ENCODE results near the gene PGPEP1. TPM values are rescaled to one million over a fixed set of nuclear protein-coding genes. Genes with fewer than 3 reads are reported as not detected.
A peak's percentile ranks its signal among the peaks of the same experiment; 100 is the strongest.

Gene PGPEP1
- total RNA-seq, 2 experiments from 2014 or later: 29.0 to 30.8 TPM

GRCh38 chr19:18308948-18309325 is 31.5 kb upstream of the PGPEP1 start:
- CTCF ChIA-PET: interaction anchor here (1.2 to 1.6 kb wide), 2 partner anchors 29 to 30 kb away, joined by 4 to 5 read pairs; no protein-coding TSS in a partner anchor
- no peaks in the 10 kb centered on the region for H3K9me3 Mint-ChIP-seq
- intact Hi-C loops (cut with micrococcal nuclease): no loop called here
- peak overlapping the region; percentile 51 for H3K27ac Mint-ChIP-seq
- H3K4me3 Mint-ChIP-seq: no peak overlapping the region
- H3K36me3 Mint-ChIP-seq: peaks cover 46% of the 10 kb centered on the region
- peaks cover 28% of the 10 kb centered on the region for H3K4me1 Mint-ChIP-seq (ENCODE audit: low read depth)
- no peak for DNase-seq
- H3K27me3 Mint-ChIP-seq: no peaks in the 10 kb centered on the region
- POLR2A ChIA-PET: interaction anchor here (1.0 to 2.7 kb wide), 2 partner anchors 9 to 29 kb away, joined by 3 to 25 read pairs; partner anchors contain the start of gene JUND

GRCh38 chr19:18309525-18310064 is 30.8 kb upstream of the PGPEP1 start:
- Mint-ChIP-seq H3K27ac (no peak overlapping the region), H3K9me3 (no peaks in the 10 kb centered on the region), H3K27me3 (no peaks in the 10 kb centered on the region), H3K4me1 (ENCODE audit: low read depth) (peaks cover 30% of the 10 kb centered on the region), H3K36me3 (peaks cover 48% of the 10 kb centered on the region), H3K4me3 (no peak overlapping the region)
- no peak for DNase-seq
- intact Hi-C loops (cut with micrococcal nuclease): no loop called here
- POLR2A ChIA-PET: interaction anchor here (1.1 to 2.0 kb wide), 3 partner anchors 10 to 31 kb away, joined by 3 to 8 read pairs (median 5); partner anchors contain the start of gene JUND
- CTCF ChIA-PET: interaction anchor here (1.6 to 4.2 kb wide), 3 partner anchors 12 to 31 kb away, joined by 4 to 30 read pairs (median 6); partner anchors contain the start of gene JUND

- CTCF ChIA-PET: interaction anchor here (1.7 to 4.2 kb wide), 2 partner anchors 12 to 31 kb away, joined by 6 to 30 read pairs; partner anchors contain the start of gene JUND
- peaks cover 30% of the 10 kb centered on the region for H3K4me1 Mint-ChIP-seq (ENCODE audit: low read depth)
- POLR2A ChIA-PET: interaction anchor here (0.8 to 2.0 kb wide), 4 partner anchors 11 to 32 kb away, joined by 3 to 8 read pairs (median 4); partner anchors contain the start of genes JUND and LSM4
- no peaks in the 10 kb centered on the region for H3K27me3 Mint-ChIP-seq
- peak overlapping the region; percentile 38 for H3K27ac Mint-ChIP-seq
- no peak overlapping the region for H3K4me3 Mint-ChIP-seq
- intact Hi-C loops (cut with micrococcal nuclease): no loop called here
- no peak for DNase-seq
- no peaks in the 10 kb centered on the region for H3K9me3 Mint-ChIP-seq
- H3K36me3 Mint-ChIP-seq: peaks cover 43% of the 10 kb centered on the region
Measured at GRCh38 chr19:18310118-18310909, 30.1 kb upstream of the PGPEP1 start.

- ChIA-PET POLR2A (interaction anchor here (0.8 to 2.0 kb wide), 4 partner anchors 11 to 33 kb away, joined by 3 to 8 read pairs (median 4); partner anchors contain the start of genes JUND and LSM4), CTCF (interaction anchor here (1.7 to 4.2 kb wide), 2 partner anchors 11 to 31 kb away, joined by 6 to 30 read pairs; partner anchors contain the start of gene JUND)
- no peak for DNase-seq
- Mint-ChIP-seq H3K36me3 (peaks cover 45% of the 10 kb centered on the region), H3K9me3 (no peaks in the 10 kb centered on the region), H3K27ac (no peak overlapping the region), H3K27me3 (no peaks in the 10 kb centered on the region), H3K4me3 (no peak overlapping the region), H3K4me1 (ENCODE audit: low read depth) (peaks cover 25% of the 10 kb centered on the region)
- intact Hi-C loops (cut with micrococcal nuclease): no loop called here
Measured at GRCh38 chr19:18310966-18311365, 29.4 kb upstream of the PGPEP1 start.

GRCh38 chr19:18311502-18312091 is 28.8 kb upstream of the PGPEP1 start:
- H3K36me3 Mint-ChIP-seq: peaks cover 44% of the 10 kb centered on the region
- CTCF ChIA-PET: interaction anchor here (1.7 to 4.2 kb wide), 2 partner anchors 10 to 32 kb away, joined by 6 to 30 read pairs; partner anchors contain the start of gene JUND

GRCh38 chr19:18312092-18312534 is 28.3 kb upstream of the PGPEP1 start:
- intact Hi-C loops (cut with micrococcal nuclease): no loop called here
- H3K27ac Mint-ChIP-seq: no peak overlapping the region
- no peaks in the 10 kb centered on the region for H3K27me3 Mint-ChIP-seq
- ChIA-PET POLR2A (interaction anchor here (1.0 kb wide), 1 partner anchor 10 kb away, joined by 3 read pairs; the partner anchor contains the start of gene LSM4), CTCF (interaction anchor here (4.2 kb wide), 1 partner anchor 32 kb away, joined by 30 read pairs; the partner anchor contains the start of gene JUND)
- H3K9me3 Mint-ChIP-seq: no peaks in the 10 kb centered on the region
- no peak overlapping the region for H3K4me3 Mint-ChIP-seq
- DNase-seq: no peak
- H3K4me1 Mint-ChIP-seq (ENCODE audit: low read depth): peaks cover 14% of the 10 kb centered on the region
- H3K36me3 Mint-ChIP-seq: peaks cover 39% of the 10 kb centered on the region

More at GRCh38 chr19:18311502-18312091, 28.8 kb upstream of the PGPEP1 start:
- H3K4me1 Mint-ChIP-seq (ENCODE audit: low read depth): peaks cover 20% of the 10 kb centered on the region
- H3K27me3 Mint-ChIP-seq: no peaks in the 10 kb centered on the region
- no peak overlapping the region for H3K27ac Mint-ChIP-seq
- POLR2A ChIA-PET: interaction anchor here (1.0 to 2.0 kb wide), 2 partner anchors 11 to 30 kb away, joined by 3 to 8 read pairs; partner anchors contain the start of genes JUND and LSM4
- H3K4me3 Mint-ChIP-seq: no peak overlapping the region
- no peaks in the 10 kb centered on the region for H3K9me3 Mint-ChIP-seq
- intact Hi-C loops (cut with micrococcal nuclease): no loop called here
- DNase-seq: no peak

- H3K27me3 Mint-ChIP-seq: no peaks in the 10 kb centered on the region
- POLR2A ChIA-PET: interaction anchor here (1.3 to 1.4 kb wide), 2 partner anchors 32 to 33 kb away, joined by 3 to 5 read pairs; partner anchors contain the start of gene JUND
- no peak for DNase-seq
- H3K4me1 Mint-ChIP-seq (ENCODE audit: low read depth): peaks cover 18% of the 10 kb centered on the region
- H3K36me3 Mint-ChIP-seq: peaks cover 32% of the 10 kb centered on the region
- no peaks in the 10 kb centered on the region for H3K9me3 Mint-ChIP-seq
- H3K27ac Mint-ChIP-seq: no peak overlapping the region
- no peak overlapping the region for H3K4me3 Mint-ChIP-seq
- CTCF ChIA-PET: interaction anchor here (4.2 kb wide), 1 partner anchor 34 kb away, joined by 30 read pairs; the partner anchor contains the start of gene JUND
- intact Hi-C loops (cut with micrococcal nuclease): no loop called here
Measured at GRCh38 chr19:18313398-18313797, 27.0 kb upstream of the PGPEP1 start.

- Mint-ChIP-seq H3K9me3 (no peaks in the 10 kb centered on the region), H3K27me3 (no peaks in the 10 kb centered on the region), H3K36me3 (peaks cover 51% of the 10 kb centered on the region), H3K4me1 (ENCODE audit: low read depth) (peaks cover 52% of the 10 kb centered on the region), H3K4me3 (peak overlapping the region; percentile 66), H3K27ac (peak overlapping the region; percentile 95)
- ChIA-PET CTCF (interaction anchor here (0.6 to 9.1 kb wide), 9 partner anchors 10 to 1013 kb away, joined by 3 to 343 read pairs (median 6); partner anchors contain the start of genes IQCN, JUND and SSBP4), POLR2A (interaction anchor here (0.6 to 8.8 kb wide), 6 partner anchors 10 to 525 kb away, joined by 3 to 257 read pairs (median 8); partner anchors contain the start of gene JUND)
- intact Hi-C loops (cut with micrococcal nuclease): loop anchor here (1.0 kb wide), 1 partner anchor 14 kb away; no protein-coding TSS in a partner anchor
- peak; percentile 72 for DNase-seq
Measured at GRCh38 chr19:18317961-18318800, 22.2 kb upstream of the PGPEP1 start.

GRCh38 chr19:18319591-18320135 is 20.7 kb upstream of the PGPEP1 start:
- Mint-ChIP-seq H3K4me1 (ENCODE audit: low read depth) (peaks cover 58% of the 10 kb centered on the region), H3K36me3 (peaks cover 41% of the 10 kb centered on the region)
- intact Hi-C loops (cut with micrococcal nuclease): no loop called here

More at GRCh38 chr19:18319591-18320135, 20.7 kb upstream of the PGPEP1 start:
- H3K27me3 Mint-ChIP-seq: no peaks in the 10 kb centered on the region
- ChIA-PET POLR2A (interaction anchor here (3.7 to 8.8 kb wide), 3 partner anchors 15 to 41 kb away, joined by 32 to 257 read pairs (median 34); partner anchors contain the start of gene JUND), CTCF (interaction anchor here (0.6 to 9.1 kb wide), 5 partner anchors 10 to 80 kb away, joined by 3 to 343 read pairs (median 4); partner anchors contain the start of gene JUND)
- H3K4me3 Mint-ChIP-seq: peak overlapping the region; percentile 25
- no peaks in the 10 kb centered on the region for H3K9me3 Mint-ChIP-seq
- no peak for DNase-seq
- peak overlapping the region; percentile 95 for H3K27ac Mint-ChIP-seq

Measured in activated CD4-positive, alpha-beta memory T cell treated with anti-CD3 and anti-CD28 coated beads for 36 hours (primary cell).